NT2/D1 (cell line): ENCODE measurements around the gene TENM3.

Experiments
- SUZ12 ChIP-seq: IDR thresholded peaks from 2 replicates; pipeline ENCODE4 v1.6.1; 2011; ENCODE audit not compliant: insufficient read length, insufficient read depth; ENCODE audit errors: extremely low read depth
- YY1 ChIP-seq: IDR thresholded peaks from 2 replicates; pipeline ENCODE4 v1.6.1; 2011; ENCODE audit not compliant: insufficient read length, insufficient read depth

- TF ChIP-seq SUZ12: no peak
- no peak for TF ChIP-seq YY1
Observed at GRCh38 chr4:182822554-182822953, 579.4 kb downstream of the TENM3 start.
